A549 (cell line): ENCODE results near the gene NTSR1. TPM values are rescaled to one million over a fixed set of nuclear protein-coding genes. Genes with fewer than 3 reads are reported as not detected.

Experiments
- ATAC-seq, 2 experiments: fragments of 200-7000 bp in 1 of 2; fragments of >200 bp in 1 of 2; cut with Nextera tagmentation in 1 of 2; cut with Tn5 transposase in 1 of 2; 3 replicates each; pipeline versions ENCODE4 v1.8.0 to v1.9.1; 2018 to 2020; ENCODE audit warnings: mild to moderate bottlenecking in 1 of 2, moderate library complexity in 1 of 2
- CTCF ChIA-PET: fragments of 300-600 bp; sonication (Branson Sonifier 250); formaldehyde crosslinking; extraction: SDS; loops from one replicate; lab custom pipeline; 2021; ENCODE audit warnings: antibody characterized with exemption, inconsistent platforms; lab: Yijun Ruan, JAX
- POLR2A ChIA-PET: fragments of 350-600 bp; formaldehyde crosslinking; extraction: SDS; loops from one replicate; lab custom pipeline; 2021; ENCODE audit warnings: antibody characterized with exemption, inconsistent platforms; lab: Yijun Ruan, JAX
- DNase-seq, 2 experiments: peaks; one replicate each; pipeline versions ENCODE4 v3.0.0 to v3.0.0-alpha.2; 2011 to 2016; ENCODE audit warnings: low read depth in 1 of 2, low spot score in 1 of 2
- FAIRE-seq: peaks from 2 replicates; lab custom pipeline; 2011; peaks lifted over from hg19 to GRCh38; lab: Jason Lieb, UNC
- H3K27ac ChIP-seq, 2 experiments: fragments of >200 bp; sonication (Bioruptor Twin); formaldehyde crosslinking; 3 replicates each; pipeline ENCODE4 v1.5.1; 2016 to 2017
- H3K4me1 ChIP-seq: fragments of >200 bp; sonication (Bioruptor Twin); formaldehyde crosslinking; 3 replicates; pipeline ENCODE4 v1.6.1; 2016
- H3K4me2 ChIP-seq: fragments of >200 bp; sonication (Bioruptor Twin); formaldehyde crosslinking; 3 replicates; pipeline ENCODE4 v1.6.1; 2016
- H3K4me3 ChIP-seq: fragments of >200 bp; sonication (Bioruptor Twin); formaldehyde crosslinking; 3 replicates; pipeline ENCODE4 v1.5.1; 2016
- H3K9me3 ChIP-seq: fragments of >200 bp; sonication (Bioruptor Twin); formaldehyde crosslinking; 3 replicates; pipeline ENCODE4 v1.6.1; 2016
- ATOH8 ChIP-seq: fragments of 250-450 bp; sonication (Bioruptor Pico); IDR thresholded peaks from 2 replicates; pipeline ENCODE4 v1.5.0; 2020; ENCODE audit warnings: low read depth, mild to moderate bottlenecking, moderate library complexity
- BHLHE40 ChIP-seq: IDR thresholded peaks from 2 replicates; pipeline ENCODE4 v1.6.1; 2012; ENCODE audit warnings: low read depth, low read length, inconsistent platforms
- CHD2 ChIP-seq: fragments of 150-350 bp; IDR thresholded peaks from 2 replicates; pipeline ENCODE4 v1.6.1; 2014; ENCODE audit warnings: low read length; ENCODE audit not compliant: partially characterized antibody
- CTCF ChIP-seq: fragments of >200 bp; sonication (Bioruptor Twin); formaldehyde crosslinking; IDR thresholded peaks from 3 replicates; pipeline ENCODE4 v1.5.1; 2016
- FOXS1 ChIP-seq: fragments of 250-450 bp; sonication (Bioruptor Pico); IDR thresholded peaks from 2 replicates; pipeline ENCODE4 v1.5.0; 2020; ENCODE audit warnings: mild to moderate bottlenecking, moderate library complexity
- GATA3 ChIP-seq: IDR thresholded peaks from 2 replicates; pipeline ENCODE4 v1.6.1; 2012; ENCODE audit warnings: borderline replicate concordance
- HES2 ChIP-seq: fragments of >200 bp; sonication (Bioruptor Twin); formaldehyde crosslinking; IDR thresholded peaks from 2 replicates; pipeline ENCODE4 v1.6.1; 2016
- HMGXB4 ChIP-seq: fragments of 250-450 bp; sonication (Bioruptor Pico); IDR thresholded peaks from 2 replicates; pipeline ENCODE4 v1.5.0; 2021; ENCODE audit warnings: mild to moderate bottlenecking, moderate library complexity, borderline replicate concordance
- HOXA7 ChIP-seq: fragments of 250-450 bp; sonication (Bioruptor Pico); IDR thresholded peaks from 2 replicates; pipeline ENCODE4 v1.5.0; 2020; ENCODE audit warnings: mild to moderate bottlenecking, moderate library complexity
- JUN ChIP-seq, 2 experiments: fragments of >200 bp; sonication (Bioruptor Twin); formaldehyde crosslinking; IDR thresholded peaks; 2 replicates in 1 of 2; 3 replicates in 1 of 2; pipeline ENCODE4 v1.6.1; 2016 to 2017
- MAZ ChIP-seq: fragments of 150-350 bp; IDR thresholded peaks from 2 replicates; pipeline ENCODE4 v1.6.1; 2014; ENCODE audit warnings: antibody characterized with exemption, low read depth, low read length, borderline replicate concordance
- NFE2L2 ChIP-seq: fragments of 150-350 bp; conservative IDR thresholded peaks from 2 replicates; pipeline ENCODE4 v1.6.1; 2014; ENCODE audit warnings: low read length
- NPAS2 ChIP-seq: fragments of 250-450 bp; sonication (Bioruptor Pico); IDR thresholded peaks from 2 replicates; pipeline ENCODE4 v1.8.0; 2022; ENCODE audit warnings: mild to moderate bottlenecking, moderate library complexity, borderline replicate concordance
- POLR2A ChIP-seq: IDR thresholded peaks from 2 replicates; pipeline ENCODE4 v1.6.1; 2012; ENCODE audit warnings: mild to moderate bottlenecking, low read length
- RCOR1 ChIP-seq: fragments of 150-350 bp; IDR thresholded peaks from 2 replicates; pipeline ENCODE4 v1.6.1; 2014; ENCODE audit warnings: antibody characterized with exemption, low read length, low read depth
- RFX5 ChIP-seq: fragments of 450-650 bp; IDR thresholded peaks from 2 replicates; pipeline ENCODE4 v1.7.1; 2014; ENCODE audit warnings: antibody characterized with exemption, mild to moderate bottlenecking, moderate library complexity
- SMC3 ChIP-seq: fragments of >200 bp; sonication (Bioruptor Twin); formaldehyde crosslinking; IDR thresholded peaks from 3 replicates; pipeline ENCODE4 v1.6.1; 2018; ENCODE audit warnings: inconsistent platforms
- TFCP2L1 ChIP-seq: fragments of 250-450 bp; sonication (Bioruptor Pico); IDR thresholded peaks from 2 replicates; pipeline ENCODE4 v1.5.0; 2021; ENCODE audit warnings: mild to moderate bottlenecking
- WGBS: methylation state at CpG from one replicate; pipeline ENCODE4 v1.1.6; 2017; ENCODE audit errors: missing lambda C conversion rate; 5-methylcytosine and 5-hydroxymethylcytosine counted together
- polyA plus RNA-seq, 4 experiments: library from polyadenylated mRNA; depleted of rRNA in 3 of 4; stranded (reverse); fragments of >200 nt; fragmentation: RNase III in 1 of 4; extraction: RNeasy Plus Mini Kit Qiagen cat#74134 plus additional on column Dnase treatment in 1 of 4; gene quantifications; 2 replicates in 3 of 4; 3 replicates in 1 of 4; pipeline ENCODE4 v1.2.3, GENCODE V29; 2011 to 2017
- TF ChIP-seq, protein P1 (sequence below): IDR thresholded peaks from 2 replicates; pipeline ENCODE4 v1.6.1; 2012

Gene NTSR1
- polyA plus RNA-seq, 2 of the 4 experiments (the other 2 are of a cell fraction), result 0.03 TPM; not detected in 1

- no peak for DNase-seq
- peak in 1 of 2 experiments; percentile 55; a peak in 3 of 6 replicates for ATAC-seq
- POLR2A ChIA-PET, result interaction anchor here (0.6 kb wide), 1 partner anchor 392 kb away, joined by 14 read pairs; the partner anchor contains the start of gene ADRM1
These were observed 14.5 kb upstream of the NTSR1 start for GRCh38 chr20:62694106-62694505.

GRCh38 chr20:62694868-62695267 lies 13.8 kb upstream of the NTSR1 start:
- Histone ChIP-seq H3K27ac (no peak overlapping the region), H3K4me1 (no peaks in the 10 kb centered on the region), H3K9me3 (no peaks in the 10 kb centered on the region), H3K4me3 (no peak overlapping the region), H3K4me2 (no peak overlapping the region)
- 49% methylated on average over 15 of the region's 15 CpGs for WGBS
- DNase-seq, result no peak
- ChIA-PET POLR2A (interaction anchor here (0.6 kb wide), 1 partner anchor 392 kb away, joined by 14 read pairs; the partner anchor contains the start of gene ADRM1), CTCF (interaction anchor here (1.0 to 2.8 kb wide), 7 partner anchors 9 to 314 kb away, joined by 3 to 23 read pairs (median 4); no protein-coding TSS in a partner anchor)
- ATAC-seq, result no peak
- FAIRE-seq, result no peak
- TF ChIP-seq HOXA7 (no peak), HES2 (no peak), MAZ (no peak), RCOR1 (no peak), SMC3 (no peak), POLR2A (no peak), CHD2 (no peak), BHLHE40 (no peak), TFCP2L1 (CRISPR knock-in tag) (no peak), HMGXB4 (CRISPR knock-in tag) (no peak), NFE2L2 (no peak), JUN (IDR thresholded peaks at IDR 0.05) (no peak)
- TF ChIP-seq, protein P1, sequence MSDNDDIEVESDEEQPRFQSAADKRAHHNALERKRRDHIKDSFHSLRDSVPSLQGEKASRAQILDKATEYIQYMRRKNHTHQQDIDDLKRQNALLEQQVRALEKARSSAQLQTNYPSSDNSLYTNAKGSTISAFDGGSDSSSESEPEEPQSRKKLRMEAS, result no peak

More at GRCh38 chr20:62694106-62694505, 14.5 kb upstream of the NTSR1 start:
- WGBS, result 40% methylated on average over 8 of the region's 10 CpGs
- Histone ChIP-seq H3K4me2 (no peak overlapping the region), H3K27ac (no peak overlapping the region), H3K4me1 (no peaks in the 10 kb centered on the region), H3K4me3 (no peak overlapping the region), H3K9me3 (no peaks in the 10 kb centered on the region)
- no peak for FAIRE-seq
- CTCF ChIA-PET, result interaction anchor here (0.5 to 2.8 kb wide), 10 partner anchors 10 to 877 kb away, joined by 3 to 23 read pairs (median 3); no protein-coding TSS in a partner anchor
- TF ChIP-seq NPAS2, result no peak
- TF ChIP-seq TFCP2L1 (CRISPR knock-in tag), result no peak
- no peak for TF ChIP-seq GATA3
- no peak for TF ChIP-seq FOXS1 (CRISPR knock-in tag)
- TF ChIP-seq RFX5, result no peak
- no peak for TF ChIP-seq MAZ
- no peak for TF ChIP-seq CTCF
- TF ChIP-seq ATOH8 (CRISPR knock-in tag), result no peak
